GM12878 (cell line): Measurements from ENCODE around the gene DAD1. TPM values are rescaled to one million over a fixed set of nuclear protein-coding genes. Genes with fewer than 3 reads are reported as not detected.

Experiments used
- ATAC-seq: fragments of 200-7000 bp; cut with Tn5 transposase; 3 replicates; pipeline ENCODE4 v1.9.1; 2020; ENCODE audit warnings: mild to moderate bottlenecking, moderate library complexity
- BruUV-seq: library from RNA; stranded (reverse); fragments of 400-500 nt; replicated peaks from 2 replicates; lab custom pipeline; 2021; lab: Mats Ljungman, UMichigan
- CTCF ChIA-PET: fragments of 300-600 bp; sonication (Branson Sonifier 250); formaldehyde crosslinking; extraction: SDS; loops from one replicate; lab custom pipeline; 2021; ENCODE audit warnings: inconsistent platforms; lab: Yijun Ruan, JAX
- POLR2A ChIA-PET: fragments of 350-600 bp; formaldehyde crosslinking; extraction: SDS; loops from one replicate; lab custom pipeline; 2021; ENCODE audit warnings: inconsistent platforms; lab: Charles Lee
- RAD21 ChIA-PET: fragments of 300-600 bp; sonication (Branson Sonifier 250); formaldehyde crosslinking; loops from one replicate; lab custom pipeline; 2023; ENCODE audit warnings: antibody characterized with exemption; ENCODE audit not compliant: unreplicated experiment; lab: Charles Lee
- SMC1A ChIA-PET: fragments of 300-600 bp; sonication (Branson Sonifier 250); formaldehyde crosslinking; loops from one replicate; lab custom pipeline; 2023; ENCODE audit not compliant: unreplicated experiment, uncharacterized antibody; lab: Charles Lee
- DNase-seq: peaks from one replicate; pipeline ENCODE4 v3.0.0-alpha.2; 2011; ENCODE audit warnings: low read depth, low spot score
- FAIRE-seq: peaks from 3 replicates; lab custom pipeline; 2011; peaks lifted over from hg19 to GRCh38; lab: Jason Lieb, UNC
- H2AFZ ChIP-seq: 2 replicates; pipeline ENCODE4 v1.6.0; 2011; ENCODE audit warnings: low read depth, low read length, control low read depth; ENCODE audit not compliant: control insufficient read depth
- H3K27ac ChIP-seq: 2 replicates; pipeline ENCODE4 v1.5.1; 2011; ENCODE audit warnings: control low read depth; ENCODE audit not compliant: control insufficient read depth, insufficient read depth
- H3K27me3 ChIP-seq, 2 experiments: replicated peaks in 1 of 2; 2 replicates each; pipeline versions ENCODE4 v1.6.0 to v1.6.1; 2011; ENCODE audit warnings: low read length in 1 of 2; ENCODE audit not compliant: control insufficient read depth in 2 of 2, insufficient read depth in 2 of 2
- H3K36me3 ChIP-seq, 2 experiments: 2 replicates each; pipeline ENCODE4 v1.5.1; 2011; ENCODE audit warnings: low read length in 1 of 2; ENCODE audit not compliant: control insufficient read depth in 2 of 2, insufficient read depth in 2 of 2
- H3K4me1 ChIP-seq: 2 replicates; pipeline ENCODE4 v1.6.1; 2011; ENCODE audit warnings: mild to moderate bottlenecking, low read length, moderate library complexity, mixed read lengths; ENCODE audit not compliant: control insufficient read depth, insufficient read depth
- H3K4me2 ChIP-seq: 2 replicates; pipeline ENCODE4 v1.6.0; 2011; ENCODE audit warnings: control low read depth; ENCODE audit not compliant: control insufficient read depth, insufficient read depth
- H3K4me3 ChIP-seq: fragments of 200-600 bp; sonication (generic); 2 replicates; pipeline ENCODE4 v1.5.1; 2016
- H3K79me2 ChIP-seq: 2 replicates; pipeline ENCODE4 v1.6.0; 2011; ENCODE audit warnings: low read length; ENCODE audit not compliant: control insufficient read depth, insufficient read depth
- H3K9ac ChIP-seq: 2 replicates; pipeline ENCODE4 v1.8.0; 2011; ENCODE audit warnings: low read length, control low read depth, mixed read lengths; ENCODE audit not compliant: control insufficient read depth, insufficient read depth
- H3K9me3 ChIP-seq: replicated peaks from 3 replicates; pipeline ENCODE4 v1.5.1; 2011; ENCODE audit warnings: mild to moderate bottlenecking, low read length; ENCODE audit not compliant: control insufficient read depth, insufficient read depth
- H4K20me1 ChIP-seq: 2 replicates; pipeline ENCODE4 v1.6.0; 2011; ENCODE audit not compliant: control insufficient read depth, insufficient read depth
- BCL3 ChIP-seq: IDR thresholded peaks from 2 replicates; pipeline ENCODE4 v1.6.1; 2011; ENCODE audit warnings: borderline replicate concordance, low read depth, mild to moderate bottlenecking, moderate library complexity, low read length; ENCODE audit not compliant: insufficient read depth, poor library complexity, severe bottlenecking
- CBFB ChIP-seq: IDR thresholded peaks from 2 replicates; pipeline ENCODE4 v1.6.1; 2016; ENCODE audit warnings: antibody characterized with exemption, low read depth
- CBX3 ChIP-seq: fragments of 200-600 bp; sonication (generic); IDR thresholded peaks from 2 replicates; pipeline ENCODE4 v1.6.1; 2016; ENCODE audit warnings: low read depth, borderline replicate concordance
- CHD2 ChIP-seq: IDR thresholded peaks from 2 replicates; pipeline ENCODE4 v1.6.1; 2011; ENCODE audit warnings: low read depth, low read length, improper control_type of control experiment, borderline replicate concordance
- EZH2 ChIP-seq: IDR thresholded peaks from 2 replicates; pipeline ENCODE4 v1.6.1; 2012; ENCODE audit warnings: low read depth, mild to moderate bottlenecking, control low read depth, inconsistent platforms, low read length, borderline replicate concordance; ENCODE audit not compliant: control insufficient read depth
- HCFC1 ChIP-seq: fragments of 150-350 bp; IDR thresholded peaks from 2 replicates; pipeline ENCODE4 v1.6.1; 2014; ENCODE audit warnings: low read length
- NFIC ChIP-seq: IDR thresholded peaks from 2 replicates; pipeline ENCODE4 v1.6.1; 2012; ENCODE audit warnings: low read depth, mild to moderate bottlenecking, inconsistent platforms, low read length, moderate library complexity
- POU2F2 ChIP-seq: IDR thresholded peaks from 3 replicates; pipeline ENCODE4 v1.6.1; 2011; ENCODE audit warnings: low read depth, mild to moderate bottlenecking, low read length, borderline replicate concordance
- RB1 ChIP-seq: fragments of 450-650 bp; formaldehyde crosslinking; IDR thresholded peaks from 2 replicates; pipeline ENCODE4 v1.6.1; 2017; ENCODE audit warnings: mild to moderate bottlenecking, borderline replicate concordance
- SIX5 ChIP-seq: IDR thresholded peaks from 2 replicates; pipeline ENCODE4 v1.6.1; 2011; ENCODE audit warnings: mild to moderate bottlenecking, low read depth, low read length, moderate library complexity; ENCODE audit not compliant: severe bottlenecking
- SMC3 ChIP-seq: IDR thresholded peaks from 2 replicates; pipeline ENCODE4 v1.6.1; 2011; ENCODE audit warnings: low read length, improper control_type of control experiment, borderline replicate concordance
- WGBS: methylation state at CpG from one replicate; pipeline ENCODE4 v1.1.6; 2016; ENCODE audit warnings: low lambda C conversion rate; ENCODE audit not compliant: insufficient replicate concordance, insufficient coverage; ENCODE audit errors: missing lambda C conversion rate; 5-methylcytosine and 5-hydroxymethylcytosine counted together
- in situ Hi-C: fragments of 300-500 bp; cut with MboI; formaldehyde crosslinking; loops from 9 replicates; pipeline ENCODE4 v1.14.3; 2018; ENCODE audit warnings: mixed read lengths
- intact Hi-C: fragments of 100-400 bp; cut with micrococcal nuclease; formaldehyde crosslinking; loops from one replicate; pipeline ENCODE4 v1.14.2; 2022; ENCODE audit not compliant: unreplicated experiment
- polyA plus RNA-seq, 11 experiments: library from polyadenylated mRNA; depleted of rRNA in 4 of 11; unstranded in 6 of 11; stranded (reverse) in 5 of 11; fragments of >200 nt; fragmentation: Nextera tagmentation in 4 of 11; fragmentation: Illumina TruSeq in 1 of 11; extraction: Ambion mirVana in 4 of 11; extraction: Trizol in 1 of 11; gene quantifications; 1 replicate in 1 of 11; 2 replicates in 10 of 11; pipeline versions ENCODE4 v1.2.1 to v1.2.3, GENCODE V29; 2011 to 2016; ENCODE audit warnings: inconsistent platforms in 2 of 11, missing spikeins in 2 of 11, low read depth in 1 of 11
- total RNA-seq, 4 experiments: library from RNA; depleted of rRNA in 3 of 4; stranded (reverse); fragments of >200 nt in 3 of 4; fragmentation: Illumina TruSeq in 1 of 4; extraction: Trizol in 1 of 4; gene quantifications; 2 replicates each; pipeline versions ENCODE4 v1.2.1 to v1.2.3, GENCODE V29; 2013 to 2021
- TF ChIP-seq, protein P1 (sequence below): IDR thresholded peaks from 2 replicates; pipeline ENCODE4 v1.6.1; 2012; ENCODE audit warnings: low read length, inconsistent platforms
- TF ChIP-seq, protein P2 (sequence below): fragments of 150-350 bp; IDR thresholded peaks from 2 replicates; pipeline ENCODE4 v1.6.1; 2016; ENCODE audit warnings: low read depth, low read length

DAD1 gene
- total and polyA plus RNA-seq, 10 of the 15 experiments (the other 5 are each of a cell fraction or from before 2014, with no cell fraction given): 161 to 920 (median 319) TPM

DNA sequence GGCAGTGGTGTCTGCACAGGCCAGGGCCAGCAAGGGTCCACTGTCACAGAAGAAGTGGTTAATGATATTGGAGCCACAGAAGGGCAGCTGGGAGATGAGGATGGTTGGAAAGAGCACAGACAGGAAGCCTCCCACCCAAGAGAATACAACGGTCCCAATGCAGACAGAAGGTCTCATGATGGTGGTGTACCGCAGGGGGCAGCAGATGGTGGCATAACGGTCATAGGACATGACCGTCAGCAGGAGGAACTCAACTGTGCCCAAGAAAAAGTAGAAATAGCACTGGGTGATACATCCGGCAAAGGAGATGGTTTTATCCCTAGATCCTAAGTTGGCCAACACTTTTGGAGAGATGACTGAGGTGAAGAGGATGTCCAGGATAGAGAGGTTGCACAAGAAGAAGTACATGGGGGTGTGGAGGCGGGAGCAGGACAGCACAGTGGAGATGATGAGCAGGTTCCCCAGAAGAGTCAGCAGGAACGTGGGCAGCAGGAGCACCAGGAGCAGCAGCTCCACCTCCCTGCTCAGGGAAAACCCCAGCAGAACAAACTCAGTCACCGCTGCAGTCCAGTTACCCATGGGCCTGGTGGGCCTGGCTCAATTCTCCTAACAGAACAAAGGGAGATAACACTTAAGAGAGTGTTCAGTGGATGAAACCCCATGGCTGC lies 45.3 kb upstream of the DAD1 start:
- ATAC-seq (no peak), FAIRE-seq (no peak), DNase-seq (no peak)
- H3K4me2 ChIP-seq: no peak overlapping the region
- no TSS peak for BruUV-seq
- H2AFZ ChIP-seq: no peak overlapping the region
- POLR2A ChIA-PET: no interaction called here
- H4K20me1 ChIP-seq: no peaks in the 10 kb centered on the region
- no peak overlapping the region for H3K9ac ChIP-seq
- intact Hi-C loops (no loop called here), in situ Hi-C loops (no loop called here)
- 49% methylated on average over 8 of the region's 8 CpGs for WGBS
- no peaks in the 10 kb centered on the region for H3K27me3 ChIP-seq
- CTCF ChIA-PET: no interaction called here
- no peaks in the 10 kb centered on the region for H3K36me3 ChIP-seq
- SMC1A ChIA-PET: no interaction called here
- no peak overlapping the region for H3K4me3 ChIP-seq
- H3K27ac ChIP-seq: no peak overlapping the region
- no peaks in the 10 kb centered on the region for H3K4me1 ChIP-seq
- no peaks in the 10 kb centered on the region for H3K79me2 ChIP-seq
- RAD21 ChIA-PET: no interaction called here
- H3K9me3 ChIP-seq: no peaks in the 10 kb centered on the region; the same call in 2 of the 3 replicates
- TF ChIP-seq BCL3: no peak
- TF ChIP-seq SMC3: no peak
- TF ChIP-seq POU2F2: no peak
- TF ChIP-seq EZH2: no peak
- no peak for TF ChIP-seq CHD2
- no peak for TF ChIP-seq CBFB
- TF ChIP-seq HCFC1: no peak
- no peak for TF ChIP-seq NFIC
- TF ChIP-seq SIX5: no peak
- TF ChIP-seq CBX3: no peak
- TF ChIP-seq, protein P1, sequence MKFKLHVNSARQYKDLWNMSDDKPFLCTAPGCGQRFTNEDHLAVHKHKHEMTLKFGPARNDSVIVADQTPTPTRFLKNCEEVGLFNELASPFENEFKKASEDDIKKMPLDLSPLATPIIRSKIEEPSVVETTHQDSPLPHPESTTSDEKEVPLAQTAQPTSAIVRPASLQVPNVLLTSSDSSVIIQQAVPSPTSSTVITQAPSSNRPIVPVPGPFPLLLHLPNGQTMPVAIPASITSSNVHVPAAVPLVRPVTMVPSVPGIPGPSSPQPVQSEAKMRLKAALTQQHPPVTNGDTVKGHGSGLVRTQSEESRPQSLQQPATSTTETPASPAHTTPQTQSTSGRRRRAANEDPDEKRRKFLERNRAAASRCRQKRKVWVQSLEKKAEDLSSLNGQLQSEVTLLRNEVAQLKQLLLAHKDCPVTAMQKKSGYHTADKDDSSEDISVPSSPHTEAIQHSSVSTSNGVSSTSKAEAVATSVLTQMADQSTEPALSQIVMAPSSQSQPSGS: no peak
- TF ChIP-seq, protein P2, sequence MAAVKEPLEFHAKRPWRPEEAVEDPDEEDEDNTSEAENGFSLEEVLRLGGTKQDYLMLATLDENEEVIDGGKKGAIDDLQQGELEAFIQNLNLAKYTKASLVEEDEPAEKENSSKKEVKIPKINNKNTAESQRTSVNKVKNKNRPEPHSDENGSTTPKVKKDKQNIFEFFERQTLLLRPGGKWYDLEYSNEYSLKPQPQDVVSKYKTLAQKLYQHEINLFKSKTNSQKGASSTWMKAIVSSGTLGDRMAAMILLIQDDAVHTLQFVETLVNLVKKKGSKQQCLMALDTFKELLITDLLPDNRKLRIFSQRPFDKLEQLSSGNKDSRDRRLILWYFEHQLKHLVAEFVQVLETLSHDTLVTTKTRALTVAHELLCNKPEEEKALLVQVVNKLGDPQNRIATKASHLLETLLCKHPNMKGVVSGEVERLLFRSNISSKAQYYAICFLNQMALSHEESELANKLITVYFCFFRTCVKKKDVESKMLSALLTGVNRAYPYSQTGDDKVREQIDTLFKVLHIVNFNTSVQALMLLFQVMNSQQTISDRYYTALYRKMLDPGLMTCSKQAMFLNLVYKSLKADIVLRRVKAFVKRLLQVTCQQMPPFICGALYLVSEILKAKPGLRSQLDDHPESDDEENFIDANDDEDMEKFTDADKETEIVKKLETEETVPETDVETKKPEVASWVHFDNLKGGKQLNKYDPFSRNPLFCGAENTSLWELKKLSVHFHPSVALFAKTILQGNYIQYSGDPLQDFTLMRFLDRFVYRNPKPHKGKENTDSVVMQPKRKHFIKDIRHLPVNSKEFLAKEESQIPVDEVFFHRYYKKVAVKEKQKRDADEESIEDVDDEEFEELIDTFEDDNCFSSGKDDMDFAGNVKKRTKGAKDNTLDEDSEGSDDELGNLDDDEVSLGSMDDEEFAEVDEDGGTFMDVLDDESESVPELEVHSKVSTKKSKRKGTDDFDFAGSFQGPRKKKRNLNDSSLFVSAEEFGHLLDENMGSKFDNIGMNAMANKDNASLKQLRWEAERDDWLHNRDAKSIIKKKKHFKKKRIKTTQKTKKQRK: no peak
- no peak for TF ChIP-seq RB1
